CMK (cell line): ENCODE measurements around the gene STK35.

Experiments
- DNase-seq: peaks from one replicate; pipeline ENCODE4 v3.0.0-alpha.2; 2010; ENCODE audit warnings: low read depth

Gene STK35

DNA sequence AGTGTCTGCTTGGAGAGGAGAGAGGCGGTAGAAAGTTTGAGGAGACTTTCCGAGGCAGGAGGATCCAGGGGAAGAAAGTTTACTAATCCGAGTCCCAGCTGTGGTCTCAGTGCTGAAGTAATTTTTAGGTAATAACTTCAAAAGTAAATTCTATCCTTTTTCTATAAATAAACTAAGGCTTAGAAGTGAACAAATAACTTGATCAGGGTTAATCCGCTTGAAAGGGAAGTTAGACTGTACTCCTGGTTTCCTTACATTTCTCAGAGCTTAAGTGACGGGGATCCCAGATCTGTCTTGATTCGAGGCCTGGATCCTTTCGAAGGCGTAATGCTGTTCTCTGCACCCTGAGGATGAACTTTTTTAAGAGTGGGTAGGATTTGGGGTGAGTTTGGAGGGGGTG is 2.6 kb downstream of the STK35 start:
- no peak for DNase-seq

DNA sequence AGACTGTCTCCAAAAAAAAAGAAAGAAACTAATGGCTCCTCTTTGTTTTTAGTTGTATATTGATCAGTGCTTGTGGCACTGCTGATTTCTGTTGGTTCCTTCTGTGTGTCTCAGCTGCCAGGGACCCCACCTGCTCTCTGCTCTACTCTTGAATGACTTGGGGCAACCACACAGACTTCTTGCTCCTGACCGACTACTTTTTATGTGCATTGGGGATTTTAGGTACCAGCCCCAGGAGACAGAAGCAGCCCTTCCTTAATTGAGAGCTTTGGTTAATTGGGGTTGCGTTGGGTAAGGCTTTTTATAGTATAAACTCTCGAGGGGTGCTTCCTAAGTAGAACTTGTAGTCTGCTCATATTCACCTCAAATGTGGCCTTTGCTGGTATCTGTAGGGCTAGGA is 6.9 kb downstream of the STK35 start:
- no peak for DNase-seq

DNA sequence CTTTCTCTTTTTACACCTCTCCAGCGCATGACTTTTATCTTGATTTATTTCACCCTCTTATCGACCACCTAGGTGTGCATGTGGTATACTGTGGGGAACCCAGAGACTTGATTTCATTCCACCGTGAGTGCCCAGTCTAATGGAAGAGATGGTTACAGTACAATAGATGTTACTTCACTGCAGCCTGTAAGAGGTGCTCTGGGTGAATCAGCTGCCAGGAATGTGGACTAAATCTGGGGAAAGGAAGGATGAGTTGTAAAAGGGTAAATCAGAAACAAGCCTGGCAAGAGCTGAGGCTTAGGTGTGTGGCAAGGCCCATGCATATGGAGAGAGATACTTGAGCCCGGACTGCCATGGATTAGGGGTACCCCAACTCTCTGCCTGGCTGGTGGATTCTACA is 7.4 kb downstream of the STK35 start:
- DNase-seq = no peak

DNA sequence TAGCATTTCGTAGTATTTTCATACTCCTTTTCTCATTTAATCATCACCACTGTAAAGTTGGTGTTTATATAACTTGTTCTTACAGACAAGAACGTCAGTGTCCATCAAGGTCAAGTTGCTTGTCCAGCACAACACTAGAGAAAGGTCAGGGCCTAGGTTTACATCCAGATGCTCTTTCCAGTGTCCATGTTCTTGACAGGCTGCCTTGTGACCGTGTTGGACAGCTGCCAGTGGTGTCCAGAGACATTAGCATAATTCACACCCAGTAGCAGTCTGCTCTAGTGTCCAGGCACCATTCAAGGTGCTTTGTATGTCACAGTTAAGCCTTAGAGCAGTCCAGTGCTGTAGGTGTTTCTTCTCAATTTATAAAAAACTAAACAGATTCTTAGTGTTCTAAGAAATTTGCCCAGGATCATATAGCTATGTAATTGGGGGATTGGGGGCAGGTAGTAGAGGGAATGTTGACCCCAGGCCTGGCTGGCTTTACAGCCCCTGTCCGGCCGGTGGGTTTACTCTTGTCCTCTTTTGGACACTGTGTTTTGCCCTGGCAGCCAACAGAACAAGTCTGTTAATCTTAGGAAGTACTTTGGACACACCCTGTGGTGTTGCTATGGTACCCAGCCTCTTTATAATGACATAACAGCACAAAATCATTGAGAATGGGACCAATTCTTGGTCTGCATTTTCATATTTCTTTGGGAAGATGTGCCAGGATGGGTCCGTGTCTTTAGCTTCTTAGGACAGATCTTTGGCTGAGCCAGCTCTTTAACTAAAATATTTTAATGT is 8.0 kb downstream of the STK35 start:
- no peak for DNase-seq

DNA sequence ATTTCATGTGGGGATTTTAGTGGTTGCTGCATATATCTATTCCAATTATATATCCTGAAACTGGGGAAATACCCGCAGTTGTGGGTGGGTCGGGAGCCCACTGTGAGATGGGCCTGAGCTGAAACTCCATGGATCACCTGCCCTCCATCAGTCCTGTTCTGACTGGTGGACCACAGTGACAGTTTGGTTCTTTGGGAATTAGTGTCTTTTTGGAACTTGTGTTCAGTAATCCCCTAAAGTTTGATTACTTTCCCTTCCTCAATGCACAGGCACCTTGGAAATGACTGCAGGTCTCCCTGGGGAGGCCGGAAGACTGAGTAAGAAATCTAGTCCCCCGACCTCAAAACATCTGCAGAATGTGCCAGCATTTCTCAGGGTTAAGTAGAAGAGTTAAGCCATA is 11.3 kb downstream of the STK35 start:
- no peak for DNase-seq

DNA sequence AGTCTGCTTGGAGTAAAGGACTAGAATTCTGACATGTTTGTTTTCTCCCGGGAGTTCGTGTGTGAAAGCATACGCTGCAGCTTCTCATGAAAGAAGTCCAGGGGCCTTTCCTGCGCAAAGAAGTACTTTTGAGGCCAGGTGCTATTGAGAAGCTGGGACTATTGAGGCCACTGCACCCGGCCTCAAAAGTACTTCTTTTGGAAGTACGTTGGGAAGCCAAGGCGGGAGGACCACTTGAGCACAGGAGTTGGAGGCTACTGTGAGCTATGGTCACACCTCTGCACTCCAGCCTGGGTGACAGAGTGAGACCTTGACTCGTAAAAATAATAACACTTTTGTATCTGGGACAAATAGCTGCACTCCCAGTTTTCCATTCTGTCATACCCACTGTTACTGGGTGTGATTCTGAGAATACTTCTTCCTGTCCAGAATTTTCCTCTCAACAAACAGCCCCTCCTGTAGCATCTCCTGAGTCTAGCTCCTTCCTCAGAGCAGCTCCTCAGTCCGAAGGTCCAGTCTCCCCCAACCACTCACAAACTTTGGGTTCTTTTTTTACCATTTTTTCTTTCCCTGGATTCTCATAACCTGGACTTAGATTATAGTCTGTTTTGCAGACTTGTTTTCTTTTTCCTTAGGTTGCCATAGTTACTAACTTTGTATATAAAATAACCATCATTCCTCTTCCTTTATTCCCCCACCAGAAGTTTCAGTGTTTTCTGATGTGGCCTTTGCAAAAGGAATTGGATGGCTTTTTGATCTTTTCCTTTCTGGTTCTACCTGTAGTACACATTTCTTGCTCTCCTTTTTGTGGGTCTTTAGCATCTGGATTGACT is 12.7 kb downstream of the STK35 start:
- DNase-seq = no peak

DNA sequence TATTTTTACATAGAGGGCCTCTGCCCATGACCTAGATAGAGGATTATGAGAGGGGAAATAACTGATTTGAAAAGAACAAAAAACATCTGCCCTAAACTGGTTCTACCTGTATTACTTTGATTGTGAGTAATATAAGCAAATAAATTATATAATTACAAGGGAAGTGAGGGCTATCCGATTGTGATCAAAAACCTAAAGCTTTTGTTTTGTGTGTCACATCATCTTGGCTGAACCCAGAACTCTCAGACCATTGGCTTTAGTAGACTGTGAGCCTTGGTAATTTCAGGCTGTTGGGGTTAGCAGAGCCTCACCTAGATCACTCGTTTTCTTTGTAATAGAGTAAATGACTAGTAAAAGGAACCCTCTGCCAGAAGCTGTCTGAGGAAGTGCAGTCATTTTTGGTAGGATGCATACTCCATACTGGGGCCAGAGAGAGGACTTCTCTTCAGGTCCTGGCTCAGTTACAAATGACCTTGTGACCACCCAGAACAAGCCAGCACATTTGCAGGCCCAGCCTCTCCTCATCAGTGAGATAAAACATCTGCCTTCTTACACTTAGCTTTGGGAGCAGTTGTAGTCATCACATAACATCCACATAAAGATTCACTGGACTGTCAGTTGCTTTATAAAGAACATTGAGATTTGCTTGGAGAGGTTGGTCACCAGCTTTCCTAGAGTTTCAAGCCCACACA is 13.5 kb downstream of the STK35 start:
- no peak for DNase-seq

DNA sequence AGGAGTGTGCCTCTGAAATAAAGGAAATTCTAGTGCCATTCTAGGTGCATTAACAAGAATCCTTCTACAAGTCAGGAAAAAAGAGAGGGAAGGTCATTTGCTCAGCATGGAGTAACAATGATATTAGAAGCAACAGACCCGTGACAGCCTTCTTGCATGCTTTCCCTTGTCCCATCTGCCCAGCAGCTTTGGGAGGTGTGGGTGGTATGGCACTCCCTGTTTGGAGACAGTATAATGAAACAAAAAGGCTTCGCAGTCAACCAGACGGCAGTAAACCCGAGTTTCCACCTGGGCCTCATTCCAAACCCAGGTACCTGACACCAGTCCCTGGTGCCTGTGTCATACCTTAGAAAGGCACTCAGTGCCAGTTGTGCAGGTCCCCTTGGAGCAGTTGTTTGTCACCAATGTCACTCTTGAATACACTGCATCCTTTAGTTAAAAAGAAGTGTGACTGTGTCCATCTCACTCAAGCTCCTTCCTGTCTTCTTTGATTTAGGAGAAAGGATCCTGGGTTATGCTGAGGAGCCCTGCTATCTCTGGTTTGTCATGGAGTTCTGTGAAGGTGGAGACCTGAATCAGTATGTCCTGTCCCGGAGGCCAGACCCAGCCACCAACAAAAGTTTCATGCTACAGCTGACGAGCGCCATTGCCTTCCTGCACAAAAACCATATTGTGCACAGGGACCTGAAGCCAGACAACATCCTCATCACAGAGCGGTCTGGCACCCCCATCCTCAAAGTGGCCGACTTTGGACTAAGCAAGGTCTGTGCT is 14.7 kb downstream of the STK35 start:
- no peak for DNase-seq

DNA sequence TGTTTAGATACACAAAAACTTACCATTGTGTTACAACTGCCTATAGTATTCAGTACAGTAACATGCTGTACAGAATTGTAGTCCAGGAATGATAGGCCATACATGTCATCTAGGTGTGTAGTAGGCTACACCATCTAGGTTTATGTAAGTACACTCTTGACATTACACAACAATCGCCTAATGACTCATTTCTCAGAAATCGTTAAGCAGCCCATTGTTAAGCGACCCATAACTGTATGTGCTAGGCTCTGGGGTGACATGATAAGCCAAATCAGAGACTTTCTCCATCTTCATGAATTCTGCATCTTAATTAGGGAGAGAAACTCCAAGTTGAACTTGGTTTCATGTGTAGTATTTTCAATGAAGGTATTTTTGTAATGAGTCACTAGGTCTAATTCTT is 17.2 kb downstream of the STK35 start:
- no peak for DNase-seq

DNA sequence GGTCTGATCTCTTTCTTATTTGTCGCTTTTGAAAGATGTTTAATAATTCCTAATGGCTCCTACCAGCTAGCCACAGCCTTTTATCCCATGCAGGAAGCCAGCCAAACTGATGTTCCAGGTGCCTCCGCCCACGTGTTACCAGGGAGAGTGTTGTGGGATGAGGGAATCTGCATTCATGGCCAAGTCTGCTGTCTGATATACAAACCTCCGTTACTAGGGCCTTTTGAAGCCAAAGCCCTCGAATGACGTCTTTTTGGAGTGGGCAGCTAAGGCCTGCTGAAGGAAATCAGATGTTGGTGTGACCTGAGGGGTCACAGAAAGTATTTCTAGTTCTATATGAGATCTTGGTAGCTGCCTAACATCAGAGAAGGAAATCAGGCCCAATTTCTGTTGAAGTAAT is 21.3 kb downstream of the STK35 start:
- DNase-seq = no peak

DNA sequence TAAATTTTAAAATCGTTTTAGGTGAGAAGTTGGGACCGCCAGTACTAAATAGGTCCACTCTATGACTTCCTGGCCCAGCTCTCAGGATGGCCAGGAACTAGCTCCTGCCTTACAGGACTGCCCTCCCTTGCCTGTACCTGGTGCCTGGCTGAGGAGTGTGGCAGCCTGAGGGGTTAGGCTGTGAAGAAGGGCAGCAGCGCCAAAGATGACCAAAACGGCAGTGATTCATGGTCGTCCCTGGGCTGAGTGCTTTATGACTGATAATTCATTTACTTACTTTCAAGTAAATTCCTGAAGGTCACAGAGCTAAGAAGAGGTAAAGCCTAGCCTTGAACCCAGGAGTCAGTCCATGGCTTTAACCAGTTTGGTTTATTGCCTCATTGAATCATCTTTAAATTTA is 22.1 kb downstream of the STK35 start:
- no peak for DNase-seq

DNA sequence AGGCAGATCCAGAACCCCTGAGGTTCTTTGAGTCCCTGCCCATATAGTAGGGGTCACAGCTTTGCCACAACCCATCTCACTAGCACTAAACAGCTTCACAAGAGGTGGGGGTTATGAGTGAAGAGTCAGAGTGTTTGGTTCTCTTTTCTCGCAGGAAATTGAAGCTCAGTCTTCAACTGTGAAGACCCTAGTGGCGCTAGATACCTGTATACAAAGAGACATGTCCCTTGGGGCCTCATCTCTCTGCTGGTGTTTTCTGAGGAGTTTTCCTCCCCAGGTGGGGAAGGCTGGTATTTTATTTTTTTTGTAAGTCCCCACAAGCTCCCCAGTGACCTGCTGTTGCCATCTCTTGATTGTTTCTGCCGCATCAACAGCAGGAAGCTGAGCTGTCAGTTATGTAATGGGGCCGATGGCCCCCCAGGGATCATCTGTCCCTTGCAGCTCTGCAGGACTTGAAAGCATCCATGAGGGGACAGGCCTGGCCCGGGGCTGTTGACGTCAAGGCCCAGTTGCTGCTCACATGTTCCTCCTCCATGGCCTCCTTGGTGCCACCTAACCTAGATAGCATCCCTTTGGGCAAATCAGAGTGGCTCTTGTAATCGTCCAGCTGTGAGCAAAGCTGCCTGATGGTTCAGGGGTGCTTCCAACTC is 23.1 kb downstream of the STK35 start:
- DNase-seq = no peak

DNA sequence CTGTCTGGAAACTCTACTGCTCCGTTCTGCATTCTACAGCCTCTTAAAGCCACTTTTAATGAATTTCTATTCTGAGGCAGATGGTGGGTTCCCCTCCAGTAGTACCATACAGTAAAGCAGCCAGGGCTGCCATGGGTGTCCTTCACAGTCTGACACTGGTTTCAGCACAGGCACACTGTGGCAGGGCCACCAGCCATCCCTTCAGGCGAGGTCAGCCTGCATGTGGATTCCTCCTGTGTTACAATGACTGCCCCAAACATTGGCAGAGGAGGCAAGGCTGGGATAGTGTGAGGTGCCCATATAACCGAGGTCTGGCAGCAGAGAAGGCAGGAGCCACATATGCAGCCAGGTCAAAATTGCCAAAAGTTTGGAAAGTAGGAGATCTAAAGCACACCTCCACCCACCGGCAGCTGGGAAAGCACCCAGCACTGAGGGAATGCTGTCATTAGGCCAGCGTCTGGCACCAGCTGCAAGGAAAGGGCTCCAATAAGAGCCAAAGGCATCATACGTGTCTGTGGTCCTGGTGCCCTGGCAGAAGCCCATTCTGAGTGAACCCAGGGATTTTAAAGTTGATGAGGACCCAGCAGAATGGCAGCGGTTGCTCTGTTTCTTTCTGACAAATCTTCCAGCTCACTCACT is 24.0 kb downstream of the STK35 start:
- no peak for DNase-seq

DNA sequence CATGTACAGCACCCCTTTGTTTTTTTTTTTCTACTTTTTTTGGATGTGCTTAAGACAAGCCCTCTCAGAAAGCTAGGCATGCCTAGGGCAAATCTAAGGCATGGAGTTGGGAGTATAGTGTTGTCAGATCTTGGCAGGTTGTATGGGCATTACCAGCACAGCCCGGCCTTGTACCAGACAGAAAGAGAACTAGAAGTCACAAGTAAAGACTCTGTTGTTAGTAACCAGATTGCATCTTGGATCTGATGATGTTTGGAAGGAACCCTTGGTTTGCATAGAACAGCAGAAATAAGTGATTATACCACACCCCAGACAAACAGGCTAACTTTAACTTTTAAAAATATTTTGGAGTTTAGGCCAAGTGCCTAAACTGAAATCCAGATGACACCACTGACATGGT is 25.6 kb downstream of the STK35 start:
- DNase-seq = no peak

DNA sequence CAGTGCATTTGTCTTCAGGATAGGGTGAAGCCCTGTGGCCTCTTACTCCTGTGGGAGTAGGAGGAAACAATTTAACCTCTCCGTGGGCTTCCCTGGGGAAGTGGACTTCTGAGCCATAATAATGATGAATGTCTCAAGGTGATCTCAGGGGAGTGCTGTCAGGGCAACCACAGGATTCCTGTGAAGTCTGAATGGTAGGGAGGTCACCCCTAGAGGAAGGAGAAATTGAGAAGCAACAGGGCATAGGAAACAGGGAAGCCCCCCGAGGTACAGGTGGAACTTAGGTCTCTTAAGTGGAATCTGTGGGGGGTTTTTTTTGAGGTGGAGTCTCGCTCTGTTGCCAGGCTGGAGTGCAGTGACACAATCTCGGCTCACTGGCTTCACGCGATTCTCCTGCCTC is 26.9 kb downstream of the STK35 start:
- DNase-seq = no peak

DNA sequence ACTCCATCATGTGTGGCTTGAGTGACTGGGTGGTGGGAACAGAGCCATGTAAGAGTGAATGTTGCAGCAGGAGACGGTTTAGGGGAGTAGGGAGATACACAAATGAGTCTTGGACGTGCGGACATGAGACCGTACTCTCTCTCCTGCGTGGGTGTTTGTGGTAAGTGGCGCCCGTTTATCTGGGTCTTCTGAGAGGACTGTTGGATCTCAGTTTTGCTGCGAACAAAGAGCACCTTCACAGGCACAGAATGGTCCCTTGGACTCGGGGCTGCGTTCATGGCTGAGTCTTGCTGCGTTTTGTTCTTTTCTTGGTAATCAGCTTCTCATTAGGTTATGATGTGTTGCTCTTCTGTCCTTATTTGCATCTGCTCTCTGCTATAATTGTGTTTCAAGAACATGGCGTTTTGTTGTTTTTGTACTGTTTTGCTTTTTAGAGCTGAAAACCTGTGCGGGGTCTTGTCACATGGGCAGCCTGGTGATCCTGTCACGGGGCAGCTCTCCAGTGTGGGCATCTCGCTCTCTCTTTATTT is 28.5 kb downstream of the STK35 start:
- no peak for DNase-seq

DNA sequence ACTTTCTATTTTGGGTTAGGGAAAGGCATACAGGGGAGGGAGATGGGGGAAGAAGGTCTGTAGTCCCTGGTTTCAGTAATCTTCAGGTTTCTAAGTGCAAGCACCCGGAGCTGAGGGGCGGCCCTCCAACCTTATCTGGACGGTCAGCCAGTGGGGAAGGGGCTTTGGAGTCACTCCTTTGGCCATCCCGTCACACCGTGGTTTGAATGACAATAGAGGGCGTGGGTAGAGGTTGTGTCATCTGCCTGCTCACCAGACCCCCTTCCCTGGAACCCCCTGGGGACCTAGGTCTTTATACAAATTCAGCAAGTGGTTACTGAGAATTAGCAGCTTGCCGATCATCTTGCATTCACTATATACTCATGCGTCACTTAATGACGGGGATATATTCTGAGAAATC is 29.1 kb downstream of the STK35 start:
- no peak for DNase-seq

DNA sequence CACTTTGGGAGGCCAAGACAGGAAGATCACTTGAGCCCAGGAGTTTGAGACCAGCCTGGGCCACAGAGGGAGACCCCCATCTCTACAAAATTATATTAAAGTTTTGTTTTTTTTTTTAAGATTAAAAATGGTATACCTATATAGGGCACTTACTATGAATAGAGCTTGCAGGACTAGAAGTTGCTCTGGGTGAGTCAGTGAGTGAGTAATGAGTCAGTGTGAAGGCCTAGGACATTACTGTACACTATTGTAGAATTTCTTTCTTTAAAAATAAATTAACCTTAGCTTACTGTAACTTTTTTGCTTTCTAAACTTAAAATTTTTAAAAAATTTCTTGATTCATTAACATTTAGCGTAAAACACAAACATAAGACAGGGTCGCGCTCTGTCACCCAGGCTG is 29.7 kb downstream of the STK35 start:
- DNase-seq = no peak

DNA sequence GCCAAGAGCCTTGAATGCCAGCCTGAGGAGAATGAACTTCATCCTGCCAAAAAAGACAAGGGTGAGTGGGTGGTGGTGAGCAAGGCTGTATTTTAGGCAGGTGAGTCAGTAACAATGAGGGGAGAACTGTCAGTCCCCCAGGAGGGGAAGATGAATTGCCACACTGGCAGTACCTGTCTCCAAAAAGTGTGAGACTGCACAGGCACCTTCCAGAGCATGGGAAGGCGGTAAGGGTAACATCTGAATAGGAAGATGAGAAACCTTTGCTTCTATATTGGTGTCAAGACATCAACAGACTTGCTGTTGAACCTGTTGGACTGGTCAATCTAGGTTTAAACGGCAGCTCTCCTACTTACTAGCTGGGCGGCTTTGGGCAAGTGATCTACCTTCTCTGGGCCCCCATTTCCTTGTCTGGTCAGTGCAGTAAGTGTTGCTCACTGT is 30.9 kb downstream of the STK35 start:
- no peak for DNase-seq

DNA sequence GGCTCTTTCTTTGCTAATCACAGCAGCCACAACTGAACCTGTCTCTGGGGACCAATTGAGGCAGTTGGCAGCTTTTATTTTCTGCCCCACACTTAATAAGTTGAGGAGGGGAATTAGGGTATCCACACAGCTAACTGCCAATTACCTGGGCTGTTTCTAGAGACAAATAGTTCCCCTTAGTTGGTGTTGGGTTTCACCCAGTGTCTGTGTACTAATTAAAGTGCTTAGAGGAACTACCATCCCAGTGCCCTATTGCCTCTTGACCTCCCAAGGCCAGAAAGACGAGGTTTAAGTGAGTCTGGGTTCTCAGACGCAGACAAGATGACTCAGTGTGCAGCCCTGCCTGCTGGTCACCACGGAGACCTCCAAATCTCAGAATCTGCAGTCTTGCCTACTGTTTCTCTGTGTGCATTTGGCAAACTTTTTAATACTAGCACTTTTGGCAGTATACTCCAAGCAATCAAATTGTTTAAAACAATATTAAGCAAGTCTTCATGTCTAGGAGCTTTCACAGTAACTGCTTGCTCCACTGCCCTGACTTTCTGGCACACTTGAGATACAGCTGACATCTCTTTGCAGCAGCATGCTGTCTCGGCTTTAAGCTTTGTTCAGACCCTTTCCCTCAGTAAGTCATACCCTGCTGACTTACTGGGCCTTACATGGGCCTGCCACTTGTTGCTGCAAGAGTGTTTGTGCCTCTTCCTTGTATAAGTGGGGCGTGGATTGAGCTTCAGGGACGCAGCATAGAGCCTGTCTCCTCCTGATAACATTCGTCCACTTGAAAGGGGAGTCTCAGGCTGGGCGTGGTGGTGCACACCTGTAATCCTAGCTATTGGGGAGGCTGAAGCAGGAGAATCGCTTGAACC is 31.9 kb downstream of the STK35 start:
- no peak for DNase-seq
